SK-N-MC (cell line): ENCODE measurements around the gene GAGE12F.
"Not testable (repeated sequence)": the region's sequence is repeated elsewhere in the genome, so short reads cannot be mapped to it uniquely, and the experiment has no call there.

Experiments used
- EZH2 ChIP-seq: fragments of 200-600 bp; sonication (generic); IDR thresholded peaks from one replicate; pipeline ENCODE4 v1.6.1; 2017; ENCODE audit warnings: antibody characterized with exemption
- POLR2AphosphoS5 ChIP-seq: IDR thresholded peaks from 2 replicates; pipeline ENCODE4 v1.6.1; 2012; ENCODE audit warnings: mild to moderate bottlenecking, low read depth, low read length, borderline replicate concordance

DNA sequence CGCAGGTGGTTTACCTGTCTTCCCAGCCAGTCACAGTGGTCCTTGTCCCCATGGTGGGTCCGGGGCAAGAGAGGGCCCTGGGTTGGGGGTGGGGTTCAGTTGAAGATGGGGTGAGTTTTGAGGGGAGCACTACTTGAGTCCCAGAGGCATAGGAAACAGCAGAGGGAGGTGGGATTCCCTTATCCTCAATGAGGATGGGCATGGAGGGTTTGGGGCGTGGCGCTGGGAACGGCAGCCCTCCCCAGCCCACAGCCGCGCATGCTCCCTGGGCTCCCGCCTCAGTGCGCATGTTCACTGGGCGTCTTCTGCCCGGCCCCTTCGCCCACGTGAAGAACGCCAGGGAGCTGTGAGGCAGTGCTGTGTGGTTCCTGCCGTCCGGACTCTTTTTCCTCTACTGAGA, 19.0 kb downstream of the GAGE12F start, which contains the start of gene GAGE12H:
- not testable (repeated sequence) for TF ChIP-seq POLR2AphosphoS5, EZH2
